ENCODE measurements around the gene STAG1.

Gene STAG1

GRCh38 chr3:136296960-136297359 lies 455.2 kb downstream of the STAG1 start:
- no peak for DNase-seq

- no peak for DNase-seq
Measured at GRCh38 chr3:136294176-136294575, 458.0 kb downstream of the STAG1 start.

GRCh38 chr3:136293279-136293678 lies 458.9 kb downstream of the STAG1 start:
- no peak for DNase-seq

- no peak for DNase-seq
Measured at GRCh38 chr3:136292500-136292899, 459.7 kb downstream of the STAG1 start.

GRCh38 chr3:136291302-136291701 lies 460.9 kb downstream of the STAG1 start:
- no peak for DNase-seq
